GF-D8 (cell line): ENCODE data around the gene NPC1L1.

Experiments used
- DNase-seq: peaks from one replicate; lab custom pipeline; 2025; lab: John Stamatoyannopoulos, UW

The NPC1L1 gene

GRCh38 chr7:44537442-44537841 is 3.7 kb downstream of the NPC1L1 start:
- DNase-seq: no peak

GRCh38 chr7:44536090-44536489 is 5.0 kb downstream of the NPC1L1 start:
- no peak for DNase-seq

GRCh38 chr7:44535348-44536064 is 5.6 kb downstream of the NPC1L1 start:
- DNase-seq: no peak

GRCh38 chr7:44534501-44534900 is 6.6 kb downstream of the NPC1L1 start:
- no peak for DNase-seq

GRCh38 chr7:44534087-44534486 is 7.0 kb downstream of the NPC1L1 start:
- DNase-seq: no peak

GRCh38 chr7:44533301-44534055 is 7.7 kb downstream of the NPC1L1 start:
- no peak for DNase-seq

- DNase-seq: no peak
Observed at GRCh38 chr7:44531421-44532380, 9.4 kb downstream of the NPC1L1 start.

- no peak for DNase-seq
Observed at GRCh38 chr7:44530990-44531389, 10.1 kb downstream of the NPC1L1 start.

- no peak for DNase-seq
Observed at GRCh38 chr7:44524811-44525388, 16.2 kb downstream of the NPC1L1 start.

GRCh38 chr7:44522315-44522714 is 18.8 kb downstream of the NPC1L1 start:
- DNase-seq: no peak

- no peak for DNase-seq
Observed at GRCh38 chr7:44521347-44522095, 19.6 kb downstream of the NPC1L1 start.

GRCh38 chr7:44520574-44520973 is 20.6 kb downstream of the NPC1L1 start:
- no peak for DNase-seq

GRCh38 chr7:44519546-44519945 is 21.6 kb downstream of the NPC1L1 start:
- DNase-seq: no peak

- no peak for DNase-seq
Observed at GRCh38 chr7:44518761-44519160, 22.4 kb downstream of the NPC1L1 start.

- no peak for DNase-seq
Observed at GRCh38 chr7:44517175-44517574, 24.0 kb downstream of the NPC1L1 start.

- no peak for DNase-seq
Observed at GRCh38 chr7:44515590-44516268, 25.4 kb downstream of the NPC1L1 start.

- no peak for DNase-seq
Observed at GRCh38 chr7:44512736-44513135, 28.4 kb downstream of the NPC1L1 start.

- no peak for DNase-seq
Observed at GRCh38 chr7:44511863-44512468, 29.2 kb downstream of the NPC1L1 start.

GRCh38 chr7:44511236-44511635 is 29.9 kb downstream of the NPC1L1 start:
- no peak for DNase-seq

GRCh38 chr7:44508328-44509030 is 32.7 kb downstream of the NPC1L1 start:
- no peak for DNase-seq
